Astrocyte of the spinal cord (primary cell): ENCODE data around the gene NEMP2.

Source experiments
- DNase-seq: peaks from one replicate; pipeline ENCODE4 v3.0.0; 2011; ENCODE audit warnings: low read depth, low spot score
- H3K4me3 ChIP-seq: 2 replicates; pipeline ENCODE4 v1.5.1; 2011; ENCODE audit warnings: low read depth, mild to moderate bottlenecking, low read length, moderate library complexity
- CTCF ChIP-seq: IDR thresholded peaks from 2 replicates; pipeline ENCODE4 v1.5.1; 2012; ENCODE audit warnings: low read depth, mild to moderate bottlenecking, low read length, inconsistent platforms
- in situ Hi-C: cut with HindIII; loops from 2 replicates; pipeline ENCODE4 v1.10.0; 2017; ENCODE audit warnings: low sequenced_read_pairs

The NEMP2 gene

GRCh38 chr2:190524928-190525327 is 9.6 kb downstream of the NEMP2 start:
- no peak for TF ChIP-seq CTCF
- H3K4me3 ChIP-seq = no peak overlapping the region
- in situ Hi-C loops = no loop called here

GRCh38 chr2:190519975-190520767 is 14.4 kb downstream of the NEMP2 start:
- TF ChIP-seq CTCF = no peak
- no peak overlapping the region for H3K4me3 ChIP-seq
- in situ Hi-C loops = no loop called here
- no peak for DNase-seq

More at GRCh38 chr2:190524928-190525327, 9.6 kb downstream of the NEMP2 start:
- no peak for DNase-seq

- no peak overlapping the region for H3K4me3 ChIP-seq
- in situ Hi-C loops = no loop called here
- no peak for DNase-seq
- TF ChIP-seq CTCF = no peak
Measured at GRCh38 chr2:190517468-190517867, 17.1 kb downstream of the NEMP2 start.

GRCh38 chr2:190515687-190516086 is 18.8 kb downstream of the NEMP2 start:
- no peak overlapping the region for H3K4me3 ChIP-seq
- no peak for TF ChIP-seq CTCF
- in situ Hi-C loops = no loop called here
- DNase-seq = no peak

- TF ChIP-seq CTCF = no peak
- H3K4me3 ChIP-seq = no peak overlapping the region
- in situ Hi-C loops = no loop called here
- DNase-seq = no peak
Measured at GRCh38 chr2:190514676-190515075, 19.8 kb downstream of the NEMP2 start.

- H3K4me3 ChIP-seq = no peak overlapping the region
- TF ChIP-seq CTCF = no peak
- in situ Hi-C loops = no loop called here
- DNase-seq = no peak
Measured at GRCh38 chr2:190513877-190514276, 20.6 kb downstream of the NEMP2 start.
